Activated naive CD8-positive, alpha-beta T cell treated with anti-CD3 and anti-CD28 coated beads, Interleukin-2, amount 10 ng/mL, durations not matched to agents 7 days and 5 days (primary cell): Measurements from ENCODE around the gene SH3BGR. TPM values are rescaled to one million over a fixed set of nuclear protein-coding genes. Genes with fewer than 3 reads are reported as not detected.
"Not testable (repeated sequence)": the region's sequence is repeated elsewhere in the genome, so short reads cannot be mapped to it uniquely, and the experiment has no call there.

Experiments
- ATAC-seq: fragments of 150-1000 bp; cut with Tn5 transposase; one replicate; pipeline ENCODE4 v1.10.0; 2021; ENCODE audit warnings: low read depth, moderate library complexity
- POLR2A ChIA-PET: fragments of 350-600 bp; sonication (Branson Sonifier 250); formaldehyde crosslinking; loops from one replicate; lab custom pipeline; 2021; ENCODE audit warnings: antibody characterized with exemption; lab: Charles Lee
- DNase-seq: peaks from one replicate; pipeline ENCODE4 v3.0.0; 2021
- H3K27ac Mint-ChIP-seq: one replicate; pipeline ENCODE4 v1.8.0; 2022; ENCODE audit warnings: mild to moderate bottlenecking, mixed read lengths
- H3K27me3 Mint-ChIP-seq: one replicate; pipeline ENCODE4 v1.8.0; 2022; ENCODE audit warnings: mild to moderate bottlenecking, moderate library complexity, mixed read lengths
- H3K36me3 Mint-ChIP-seq: one replicate; pipeline ENCODE4 v1.8.0; 2021; ENCODE audit warnings: mild to moderate bottlenecking, mixed read lengths
- H3K4me1 Mint-ChIP-seq: one replicate; pipeline ENCODE4 v1.8.0; 2021; ENCODE audit warnings: mixed read lengths
- H3K4me3 Mint-ChIP-seq: one replicate; pipeline ENCODE4 v1.8.0; 2022; ENCODE audit warnings: mild to moderate bottlenecking, moderate library complexity, mixed read lengths
- H3K9me3 Mint-ChIP-seq: one replicate; pipeline ENCODE4 v1.8.0; 2021; ENCODE audit warnings: mixed read lengths
- total RNA-seq, 2 experiments: library from RNA; stranded (reverse); gene quantifications; one replicate each; pipeline ENCODE4 v1.2.3, GENCODE V29; 2021

The SH3BGR gene
- total RNA-seq, 2 experiments from 2014 or later: 1.4 to 1.9 TPM

DNA sequence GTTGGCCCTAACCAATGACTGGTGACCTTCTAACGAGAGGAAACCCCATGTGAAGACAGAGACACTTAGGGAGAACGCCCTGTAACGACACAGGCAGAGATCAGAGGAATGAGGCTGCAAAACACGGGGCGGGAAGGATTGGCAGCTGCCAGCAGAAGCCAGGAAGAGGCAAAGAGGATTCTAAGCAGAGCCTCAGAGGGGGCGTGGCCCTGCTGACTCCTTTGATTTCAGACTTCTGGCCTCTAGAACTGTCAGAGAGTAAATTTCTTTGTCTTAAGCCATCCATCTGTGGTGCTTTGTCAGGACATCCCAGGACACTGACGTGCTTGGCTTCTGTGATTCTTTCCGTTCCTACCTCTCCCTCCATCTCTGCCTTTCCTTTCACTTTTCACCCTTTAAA is 79.3 kb downstream of the SH3BGR start:
- DNase-seq: no peak
- no peaks in the 10 kb centered on the region for H3K9me3 Mint-ChIP-seq
- H3K36me3 Mint-ChIP-seq: no peaks in the 10 kb centered on the region

DNA sequence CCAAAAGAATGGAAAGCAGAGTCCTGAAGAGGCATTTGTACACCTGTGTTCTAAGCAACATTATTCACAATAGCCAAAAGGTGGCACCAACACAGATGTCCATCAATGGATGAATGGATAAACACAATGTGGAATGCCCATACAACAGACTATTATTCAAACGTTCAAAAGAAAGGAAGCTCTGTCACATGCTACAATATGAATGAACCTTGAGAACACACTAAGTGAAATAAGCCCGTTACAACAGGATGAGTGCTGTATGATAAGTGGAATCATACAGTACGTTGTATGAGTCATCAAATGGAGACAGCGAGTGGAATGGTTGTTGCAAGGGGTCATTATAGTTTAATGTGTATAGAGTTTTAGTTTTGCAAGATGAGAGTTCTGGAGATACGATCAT is 80.1 kb downstream of the SH3BGR start:
- DNase-seq: no peak
- Mint-ChIP-seq H3K9me3 (no peaks in the 10 kb centered on the region), H3K4me1 (no peaks in the 10 kb centered on the region), H3K27ac (no peak overlapping the region), H3K4me3 (no peak overlapping the region), H3K36me3 (no peaks in the 10 kb centered on the region), H3K27me3 (peaks cover 12% of the 10 kb centered on the region)
- ATAC-seq: no peak
- POLR2A ChIA-PET: no interaction called here

More for the DNA sequence above, 79.3 kb downstream of the SH3BGR start:
- Mint-ChIP-seq H3K4me1 (no peaks in the 10 kb centered on the region), H3K27me3 (peaks cover 10% of the 10 kb centered on the region), H3K27ac (no peak overlapping the region), H3K4me3 (no peak overlapping the region)
- POLR2A ChIA-PET: no interaction called here
- ATAC-seq: no peak

DNA sequence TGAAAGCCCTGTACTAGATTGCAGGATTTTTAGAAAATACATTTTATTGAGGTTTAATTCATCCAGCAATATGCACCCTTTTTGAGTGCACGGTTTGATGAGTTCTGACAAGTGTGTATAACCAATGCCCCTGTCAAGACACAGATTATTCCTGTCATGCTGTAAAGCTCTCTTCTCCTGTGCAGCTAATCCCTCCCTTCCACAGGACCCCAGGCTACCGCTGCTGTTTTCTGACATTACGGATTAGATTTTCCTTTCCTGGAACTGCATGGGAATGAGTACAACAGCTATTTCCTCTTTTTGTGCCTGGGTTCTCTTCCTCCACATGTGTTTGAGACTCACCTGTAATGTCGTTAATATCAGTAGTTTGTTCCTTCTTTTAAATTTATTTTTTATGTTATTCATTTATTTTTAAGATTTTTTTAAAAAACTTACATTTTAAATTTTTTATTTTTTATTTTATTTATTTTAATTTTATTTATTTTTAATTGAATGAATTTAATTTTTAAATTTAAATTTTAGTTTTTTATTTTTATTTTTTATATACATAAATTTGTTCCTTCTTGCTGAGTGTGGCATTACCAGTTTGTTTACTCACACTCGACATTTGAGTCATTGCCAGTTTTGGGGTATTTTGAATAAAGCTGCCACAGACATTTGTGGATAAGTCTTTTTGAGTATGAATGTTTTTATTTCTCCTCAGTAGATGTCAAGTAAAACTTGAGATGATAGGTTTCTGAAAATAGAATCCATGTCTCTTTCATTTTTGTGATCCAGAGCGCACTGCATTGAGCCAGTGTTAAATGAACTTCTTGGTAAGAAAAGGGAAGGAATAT is 82.0 kb downstream of the SH3BGR start:
- H3K36me3 Mint-ChIP-seq: no peaks in the 10 kb centered on the region
- no peak overlapping the region for H3K4me3 Mint-ChIP-seq
- H3K27ac Mint-ChIP-seq: no peak overlapping the region
- DNase-seq (no peak), ATAC-seq (no peak)
- no peaks in the 10 kb centered on the region for H3K4me1 Mint-ChIP-seq
- no peaks in the 10 kb centered on the region for H3K9me3 Mint-ChIP-seq
- POLR2A ChIA-PET: no interaction called here
- H3K27me3 Mint-ChIP-seq: peaks cover 8% of the 10 kb centered on the region

DNA sequence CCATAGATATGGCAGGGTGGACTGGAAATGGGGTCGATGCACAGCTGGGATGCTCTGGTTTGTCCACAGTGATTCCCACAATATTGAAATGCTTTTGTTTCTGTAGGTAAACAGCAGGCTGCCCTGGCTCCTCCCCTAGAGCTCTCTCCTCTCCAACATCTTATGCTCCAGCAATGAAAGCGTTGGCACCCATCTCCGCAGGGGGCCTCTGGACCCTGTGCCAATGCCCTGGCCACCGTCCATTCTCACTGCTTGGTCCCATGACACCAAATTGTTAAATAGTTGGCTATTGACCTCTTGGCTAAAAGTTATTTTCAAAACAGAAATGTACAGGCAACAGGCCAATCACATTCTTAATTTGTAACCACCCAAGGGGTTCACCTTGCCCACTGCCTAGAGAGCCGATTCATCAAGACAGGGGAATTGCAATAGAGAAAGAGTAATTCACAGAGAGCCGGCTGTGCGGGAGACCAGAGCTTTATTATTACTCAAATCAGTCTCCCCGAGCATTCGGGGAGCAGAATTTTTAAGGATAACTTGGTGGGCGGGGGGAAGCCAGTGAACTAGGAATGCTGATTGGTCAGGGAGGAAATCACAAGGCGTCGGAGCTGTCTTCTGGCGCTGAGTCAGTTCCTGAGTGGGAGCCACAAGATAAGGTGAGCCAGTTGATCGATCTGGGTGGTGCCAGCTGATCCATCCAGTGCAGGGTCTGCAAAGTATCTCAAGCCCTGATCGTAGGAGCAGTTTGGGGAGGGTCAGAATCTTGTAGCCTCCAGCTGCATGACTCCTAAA is 84.1 kb downstream of the SH3BGR start:
- POLR2A ChIA-PET: no interaction called here
- Mint-ChIP-seq H3K4me3 (no peak overlapping the region), H3K36me3 (no peaks in the 10 kb centered on the region), H3K4me1 (no peaks in the 10 kb centered on the region), H3K9me3 (no peaks in the 10 kb centered on the region), H3K27ac (no peak overlapping the region), H3K27me3 (peaks cover 8% of the 10 kb centered on the region)
- DNase-seq (no peak), ATAC-seq (no peak)

DNA sequence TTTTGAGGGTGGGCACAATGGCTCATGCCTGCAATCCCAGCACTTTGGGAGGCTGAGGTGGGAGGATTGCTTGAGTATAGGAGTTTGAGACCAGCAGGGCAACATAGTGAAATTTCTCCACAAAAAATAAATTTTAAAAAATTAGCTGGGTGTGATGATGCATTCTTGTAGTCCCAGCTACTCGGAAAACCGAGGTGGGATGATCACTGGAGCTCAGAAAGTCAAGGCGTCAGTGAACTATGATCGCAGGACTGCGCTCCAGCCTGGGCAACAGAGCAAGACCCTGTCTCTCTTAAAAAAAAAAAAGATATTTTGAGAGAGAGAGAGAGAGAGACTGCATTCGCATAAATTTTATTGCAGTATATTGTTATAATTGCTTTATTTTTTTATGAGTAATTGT is 85.1 kb downstream of the SH3BGR start:
- no peak for ATAC-seq
- H3K9me3 Mint-ChIP-seq: no peaks in the 10 kb centered on the region
- POLR2A ChIA-PET: no interaction called here
- H3K36me3 Mint-ChIP-seq: no peaks in the 10 kb centered on the region
- H3K27ac Mint-ChIP-seq: no peak overlapping the region
- no peaks in the 10 kb centered on the region for H3K4me1 Mint-ChIP-seq
- no peak for DNase-seq
- H3K4me3 Mint-ChIP-seq: no peak overlapping the region
- peaks cover 8% of the 10 kb centered on the region for H3K27me3 Mint-ChIP-seq

DNA sequence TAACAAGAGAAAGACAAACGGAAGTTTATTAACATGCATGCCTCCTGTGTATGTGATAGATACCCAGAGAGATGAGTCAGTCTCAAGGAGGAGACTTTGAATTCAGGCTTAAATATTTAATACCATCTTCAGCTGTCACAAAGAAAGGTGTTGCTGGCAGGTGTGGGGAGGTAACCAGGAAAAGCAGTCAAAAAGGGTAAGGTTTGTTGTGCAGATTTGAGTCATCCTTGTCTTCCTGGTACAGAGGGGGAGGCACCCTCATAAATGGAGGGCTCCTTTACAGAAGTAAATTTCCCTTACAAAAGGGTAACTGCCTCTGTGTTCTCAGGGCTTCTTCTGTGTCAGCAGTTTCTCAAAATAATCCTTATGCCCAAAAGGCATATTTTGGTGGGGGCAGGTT is 85.8 kb downstream of the SH3BGR start:
- DNase-seq (no peak), ATAC-seq (no peak)
- Mint-ChIP-seq H3K27me3 (peaks cover 8% of the 10 kb centered on the region), H3K27ac (no peak overlapping the region), H3K36me3 (no peaks in the 10 kb centered on the region), H3K4me3 (no peak overlapping the region), H3K9me3 (no peaks in the 10 kb centered on the region), H3K4me1 (no peaks in the 10 kb centered on the region)
- POLR2A ChIA-PET: no interaction called here

DNA sequence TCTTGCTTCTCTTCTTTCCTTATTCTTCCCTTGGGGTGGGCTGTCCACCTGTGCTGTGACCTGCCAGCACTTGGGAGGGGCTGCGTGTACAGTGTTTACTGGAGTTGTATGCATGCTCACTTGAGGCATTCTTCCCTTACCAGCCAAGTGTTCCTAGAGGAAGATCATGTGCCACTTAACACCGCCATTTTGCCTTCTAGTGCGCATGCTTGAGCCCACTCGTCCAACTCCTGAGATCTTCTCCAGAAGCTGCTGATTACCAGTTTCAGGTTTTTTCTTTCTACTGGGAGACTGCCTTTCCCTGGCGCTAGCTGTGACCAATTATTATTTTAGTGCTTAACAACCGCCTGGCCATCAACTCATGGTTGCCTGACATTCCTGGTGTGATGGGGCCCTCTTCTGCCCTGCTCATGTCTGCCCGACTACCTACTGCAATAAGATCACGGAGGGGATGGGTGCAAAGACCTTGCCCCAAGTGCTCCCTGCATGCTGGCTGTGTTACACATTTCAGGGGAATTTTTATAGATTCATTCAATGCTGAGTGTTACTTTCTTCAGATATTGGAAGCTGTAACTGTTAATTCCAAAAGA is 86.8 kb downstream of the SH3BGR start:
- H3K9me3 Mint-ChIP-seq: no peaks in the 10 kb centered on the region
- H3K36me3 Mint-ChIP-seq: no peaks in the 10 kb centered on the region
- no peak for DNase-seq
- H3K27ac Mint-ChIP-seq: no peak overlapping the region
- POLR2A ChIA-PET: no interaction called here
- H3K4me3 Mint-ChIP-seq: no peak overlapping the region
- ATAC-seq: no peak
- peaks cover 8% of the 10 kb centered on the region for H3K27me3 Mint-ChIP-seq
- no peaks in the 10 kb centered on the region for H3K4me1 Mint-ChIP-seq

DNA sequence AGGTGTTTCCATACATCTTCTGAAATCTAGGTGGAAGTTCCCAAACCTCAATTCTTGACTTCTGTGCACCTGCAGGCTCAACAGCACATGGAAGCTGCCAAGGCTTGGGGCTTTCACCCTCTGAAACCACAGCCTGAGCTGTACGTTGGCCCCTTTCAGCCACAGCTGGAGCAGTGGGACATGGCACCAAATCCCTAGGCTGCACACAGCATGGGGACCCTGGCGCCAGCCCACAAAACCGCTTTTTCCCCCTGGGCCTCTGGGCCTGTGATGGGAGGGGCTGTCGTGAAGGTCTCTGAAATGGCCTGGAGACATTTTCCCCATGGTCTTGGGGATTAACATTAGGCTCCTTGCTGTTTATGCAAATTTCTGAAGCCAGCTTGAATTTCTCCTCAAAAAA is 88.6 kb downstream of the SH3BGR start:
- H3K27me3 Mint-ChIP-seq, H3K27ac Mint-ChIP-seq, POLR2A ChIA-PET, DNase-seq, H3K9me3 Mint-ChIP-seq, H3K4me3 Mint-ChIP-seq, H3K36me3 Mint-ChIP-seq, H3K4me1 Mint-ChIP-seq, ATAC-seq: not testable (repeated sequence)

DNA sequence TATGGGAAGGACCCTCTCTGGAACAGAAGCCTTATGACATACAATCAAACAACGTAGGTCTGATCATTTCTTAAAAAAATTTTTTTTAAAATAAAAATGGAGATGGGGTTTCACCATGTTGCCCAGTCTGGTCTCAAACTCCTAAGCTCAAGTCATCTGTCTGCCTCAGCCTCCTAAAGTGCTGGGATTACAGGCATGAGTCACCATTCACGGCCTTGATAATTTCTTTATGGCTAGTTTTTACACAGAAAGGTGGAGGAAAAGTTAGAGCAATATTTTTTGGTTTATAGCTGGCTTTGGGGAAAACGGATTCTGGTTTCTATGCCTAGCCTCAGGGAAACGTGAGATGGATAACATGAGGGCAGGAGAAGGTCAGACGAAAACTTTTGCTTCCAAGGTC is 91.0 kb downstream of the SH3BGR start:
- H3K9me3 Mint-ChIP-seq: no peaks in the 10 kb centered on the region
- POLR2A ChIA-PET: no interaction called here
- ATAC-seq (no peak), DNase-seq (no peak)
- no peak overlapping the region for H3K4me3 Mint-ChIP-seq
- H3K27ac Mint-ChIP-seq: no peak overlapping the region
- H3K4me1 Mint-ChIP-seq: no peaks in the 10 kb centered on the region
- H3K27me3 Mint-ChIP-seq: peaks cover 7% of the 10 kb centered on the region
- no peaks in the 10 kb centered on the region for H3K36me3 Mint-ChIP-seq

DNA sequence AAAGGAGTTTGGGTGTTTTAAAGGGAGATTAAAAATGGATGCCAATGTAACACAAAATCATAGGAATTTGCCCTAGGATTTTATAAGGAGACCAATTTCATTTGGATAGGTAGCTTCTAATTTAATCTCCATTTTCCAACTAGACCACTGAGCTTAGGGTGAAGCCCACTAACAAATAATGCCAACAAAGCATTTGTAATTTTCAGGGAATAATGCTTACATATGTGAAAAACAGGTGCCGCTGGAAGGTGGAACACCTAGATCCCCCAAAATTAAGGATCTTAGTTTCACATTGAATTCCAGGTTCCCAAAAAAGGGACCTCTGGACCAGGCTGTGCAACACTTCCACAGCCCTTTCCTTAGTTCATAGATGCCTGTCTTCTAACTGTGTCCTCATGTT is 94.8 kb downstream of the SH3BGR start:
- Mint-ChIP-seq H3K27ac (no peak overlapping the region), H3K4me1 (no peaks in the 10 kb centered on the region), H3K9me3 (peaks cover under 1% of the 10 kb centered on the region), H3K4me3 (no peak overlapping the region), H3K27me3 (peaks cover 11% of the 10 kb centered on the region), H3K36me3 (no peaks in the 10 kb centered on the region)
- no peak for ATAC-seq
- no peak for DNase-seq
- POLR2A ChIA-PET: no interaction called here

DNA sequence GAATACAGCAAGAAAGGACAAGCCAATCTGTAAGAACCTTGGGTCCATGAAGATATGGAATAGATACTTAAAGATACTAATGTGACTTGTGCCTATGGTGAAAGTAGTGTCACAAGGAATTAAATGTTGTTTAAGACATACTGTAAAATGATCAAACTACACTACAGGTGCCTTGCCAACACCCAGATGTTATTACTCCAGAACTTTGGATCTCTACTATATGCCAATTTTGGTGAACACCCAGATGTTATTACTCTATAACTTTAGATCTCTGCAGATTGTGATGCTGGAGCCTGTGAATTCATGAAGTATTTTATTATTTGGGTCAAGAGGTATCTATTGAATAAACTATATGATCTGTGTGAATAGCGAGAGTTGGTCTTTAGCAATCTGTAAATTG is 101.1 kb downstream of the SH3BGR start:
- no peaks in the 10 kb centered on the region for H3K36me3 Mint-ChIP-seq
- DNase-seq (no peak), ATAC-seq (no peak)
- POLR2A ChIA-PET: no interaction called here
- peaks cover 2% of the 10 kb centered on the region for H3K9me3 Mint-ChIP-seq
- no peaks in the 10 kb centered on the region for H3K4me1 Mint-ChIP-seq
- H3K4me3 Mint-ChIP-seq: no peak overlapping the region
- no peak overlapping the region for H3K27ac Mint-ChIP-seq
- H3K27me3 Mint-ChIP-seq: peaks cover 9% of the 10 kb centered on the region

DNA sequence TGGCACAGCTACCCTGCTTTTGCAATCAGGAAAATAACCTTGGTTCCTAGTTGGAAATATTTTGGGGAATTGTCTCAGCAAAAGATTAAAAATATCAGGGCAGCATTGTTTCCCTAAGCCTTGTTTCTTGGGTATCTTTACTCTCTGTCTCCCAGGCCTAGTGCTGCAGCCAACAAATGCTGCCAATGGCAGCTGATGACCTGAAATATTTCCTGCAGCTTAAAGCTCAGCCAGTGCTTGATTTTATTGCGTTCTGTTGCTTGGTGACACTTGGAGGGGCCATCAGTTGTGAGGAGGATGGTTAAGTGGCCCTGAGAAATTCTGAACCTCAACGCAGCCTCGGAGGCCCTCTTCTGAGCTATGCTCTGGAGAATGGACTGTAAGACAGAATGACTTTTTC is 101.6 kb downstream of the SH3BGR start:
- H3K27me3 Mint-ChIP-seq: peaks cover 6% of the 10 kb centered on the region

DNA sequence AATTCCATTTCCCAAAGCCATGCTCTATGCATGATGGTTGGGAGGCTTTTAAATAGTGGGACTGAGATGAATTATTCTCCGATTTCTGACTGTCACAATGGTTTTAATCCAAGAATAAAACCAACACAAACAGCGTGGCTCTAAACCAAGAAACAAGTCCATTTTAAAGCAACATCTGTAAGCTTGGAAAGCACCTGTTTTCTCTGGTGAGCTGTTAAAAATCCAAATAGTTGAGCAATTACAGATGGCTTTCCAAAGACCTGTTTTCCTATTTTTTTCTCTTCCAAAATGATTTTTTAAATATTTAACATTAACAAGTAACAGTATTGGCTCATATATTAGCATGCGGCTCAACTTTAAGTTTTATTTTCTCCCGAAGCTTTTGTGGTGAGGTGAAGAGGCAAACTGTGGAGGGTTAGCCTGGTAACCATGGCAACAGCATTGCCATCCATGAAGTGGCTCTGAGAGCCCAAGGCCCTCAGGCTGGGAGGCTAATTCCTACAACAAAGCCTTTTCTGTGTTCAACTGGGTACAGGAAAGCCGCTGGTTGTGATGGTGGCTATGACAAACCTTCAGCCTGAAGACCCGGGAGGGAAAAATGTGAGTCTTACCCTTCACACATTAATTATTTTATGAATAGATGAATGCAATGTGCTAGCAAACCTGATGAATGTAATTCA is 104.3 kb downstream of the SH3BGR start:
- H3K4me1 Mint-ChIP-seq: no peaks in the 10 kb centered on the region
- no peaks in the 10 kb centered on the region for H3K36me3 Mint-ChIP-seq
- H3K27me3 Mint-ChIP-seq: peaks cover 6% of the 10 kb centered on the region
- H3K27ac Mint-ChIP-seq: no peak overlapping the region
- DNase-seq (no peak), ATAC-seq (no peak)
- POLR2A ChIA-PET: no interaction called here
- H3K4me3 Mint-ChIP-seq: no peak overlapping the region
- H3K9me3 Mint-ChIP-seq: peaks cover 2% of the 10 kb centered on the region

More for the DNA sequence above, 101.6 kb downstream of the SH3BGR start:
- Mint-ChIP-seq H3K27ac (no peak overlapping the region), H3K4me1 (no peaks in the 10 kb centered on the region), H3K36me3 (no peaks in the 10 kb centered on the region), H3K4me3 (no peak overlapping the region), H3K9me3 (peaks cover 2% of the 10 kb centered on the region)
- POLR2A ChIA-PET: no interaction called here
- no peak for ATAC-seq
- DNase-seq: no peak
